Neural cell (in vitro differentiated cells): Measurements from ENCODE around the gene RGS19. TPM values are rescaled to one million over a fixed set of nuclear protein-coding genes. Genes with fewer than 3 reads are reported as not detected.

ENCODE experiments used
- H2AFZ ChIP-seq: fragments of 200-600, 300-800 bp; sonication (generic), shearing (Covaris generic); 2 replicates; pipeline ENCODE4 v1.6.0; 2014; ENCODE audit warnings: low read depth, mild to moderate bottlenecking, antibody characterized with exemption, low read length, moderate library complexity
- H3F3A ChIP-seq: fragments of 200-600 bp; shearing (Covaris generic); 2 replicates; pipeline ENCODE4 v1.6.1; 2016; ENCODE audit warnings: mild to moderate bottlenecking, moderate library complexity, mixed read lengths, antibody characterized with exemption, low read length; ENCODE audit not compliant: insufficient read depth, poor library complexity, severe bottlenecking
- H3K27ac ChIP-seq: fragments of 200-600, 300-800 bp; sonication (generic), shearing (Covaris generic); 2 replicates; pipeline ENCODE4 v1.5.1; 2014; ENCODE audit warnings: mild to moderate bottlenecking, low read length, moderate library complexity
- H3K27me3 ChIP-seq: fragments of 300-800, 200-600 bp; sonication (generic), shearing (Covaris generic); 2 replicates; pipeline ENCODE4 v1.6.0; 2014; ENCODE audit warnings: mild to moderate bottlenecking, low read depth, low read length, moderate library complexity; ENCODE audit not compliant: insufficient read depth
- H3K36me3 ChIP-seq: fragments of 300-800, 200-600 bp; sonication (generic), shearing (Covaris generic); 2 replicates; pipeline ENCODE4 v1.5.1; 2014; ENCODE audit warnings: mild to moderate bottlenecking, antibody characterized with exemption, low read length, moderate library complexity; ENCODE audit not compliant: insufficient read depth
- H3K4me2 ChIP-seq: fragments of 300-800, 200-600 bp; sonication (generic), shearing (Covaris generic); 2 replicates; pipeline ENCODE4 v1.6.0; 2014; ENCODE audit warnings: mild to moderate bottlenecking, low read length
- H3K4me3 ChIP-seq: fragments of 300-800, 200-600 bp; sonication (generic), shearing (Covaris generic); 2 replicates; pipeline ENCODE4 v1.5.1; 2014; ENCODE audit warnings: mild to moderate bottlenecking, low read length, moderate library complexity
- H3K79me2 ChIP-seq: fragments of 200-600 bp; shearing (Covaris generic); replicated peaks from 2 replicates; pipeline ENCODE4 v1.6.0; 2014; ENCODE audit warnings: mild to moderate bottlenecking, low read length, moderate library complexity; ENCODE audit not compliant: insufficient read depth
- H3K9ac ChIP-seq: fragments of 300-800, 200-600 bp; sonication (generic), shearing (Covaris generic); 2 replicates; pipeline ENCODE4 v1.6.1; 2016; ENCODE audit warnings: mild to moderate bottlenecking, low read length, mixed read lengths
- H3K9me2 ChIP-seq: fragments of 200-600 bp; shearing (Covaris generic); 2 replicates; pipeline ENCODE4 v1.6.1; 2016; ENCODE audit warnings: mild to moderate bottlenecking, low read length, mixed read lengths; ENCODE audit not compliant: insufficient read depth
- H3K9me3 ChIP-seq: fragments of 200-600, 300-800 bp; sonication (generic), shearing (Covaris generic); 2 replicates; pipeline ENCODE4 v1.6.1; 2016; ENCODE audit warnings: mild to moderate bottlenecking, mixed run types, low read length, moderate library complexity, mixed read lengths
- H4K20me1 ChIP-seq: fragments of 200-600 bp; shearing (Covaris generic); 2 replicates; pipeline ENCODE4 v1.6.1; 2016; ENCODE audit warnings: mild to moderate bottlenecking, mixed run types; ENCODE audit not compliant: insufficient read depth
- EP300 ChIP-seq: fragments of 450-650 bp; conservative IDR thresholded peaks from 2 replicates; pipeline ENCODE4 v1.6.1; 2014; ENCODE audit warnings: antibody characterized with exemption, mild to moderate bottlenecking, moderate library complexity; ENCODE audit not compliant: poor library complexity, severe bottlenecking
- EZH2 ChIP-seq: fragments of 200-600, 300-800 bp; shearing (Covaris generic), sonication (generic); IDR thresholded peaks from 2 replicates; pipeline ENCODE4 v1.6.1; 2014; ENCODE audit warnings: antibody characterized with exemption, low read length, borderline replicate concordance, mild to moderate bottlenecking; ENCODE audit not compliant: insufficient read depth, poor library complexity, severe bottlenecking
- POLR2AphosphoS5 ChIP-seq: IDR thresholded peaks from 2 replicates; pipeline ENCODE4 v1.6.1; 2012
- RAD21 ChIP-seq: fragments of 450-650 bp; conservative IDR thresholded peaks from 2 replicates; pipeline ENCODE4 v1.6.1; 2014; ENCODE audit warnings: antibody characterized with exemption, mild to moderate bottlenecking, moderate library complexity
- REST ChIP-seq: IDR thresholded peaks from 2 replicates; pipeline ENCODE4 v1.6.1; 2012; ENCODE audit warnings: borderline replicate concordance
- SMC3 ChIP-seq: fragments of 450-650 bp; conservative IDR thresholded peaks from 2 replicates; pipeline ENCODE4 v1.6.1; 2014; ENCODE audit warnings: antibody characterized with exemption, mild to moderate bottlenecking, moderate library complexity; ENCODE audit not compliant: poor library complexity
- TAF1 ChIP-seq: IDR thresholded peaks from 2 replicates; pipeline ENCODE4 v1.6.1; 2012; ENCODE audit warnings: low read depth
- polyA plus RNA-seq: library from polyadenylated mRNA; depleted of rRNA; stranded (reverse); fragments of >200 nt; gene quantifications from 2 replicates; pipeline ENCODE4 v1.2.3, GENCODE V29; 2014
- TF ChIP-seq, protein P1 (sequence below): fragments of 450-650 bp; IDR thresholded peaks from 2 replicates; pipeline ENCODE4 v1.5.1; 2014; ENCODE audit warnings: antibody characterized with exemption, mild to moderate bottlenecking, moderate library complexity; ENCODE audit not compliant: poor library complexity, severe bottlenecking

Gene RGS19
- polyA plus RNA-seq, 1 donor from 2014 or later = 3.4 TPM

- Histone ChIP-seq H3K27ac (no peak overlapping the region), H2AFZ (no peak overlapping the region), H3K9me2 (no peaks in the 10 kb centered on the region), H3K9ac (no peak overlapping the region), H3K4me2 (no peak overlapping the region), H4K20me1 (no peaks in the 10 kb centered on the region), H3F3A (no peaks in the 10 kb centered on the region), H3K79me2 (no peaks in the 10 kb centered on the region), H3K36me3 (no peaks in the 10 kb centered on the region), H3K27me3 (peaks cover 96% of the 10 kb centered on the region), H3K4me3 (peak overlapping the region; percentile 48), H3K9me3 (no peaks in the 10 kb centered on the region)
- no peak for TF ChIP-seq RAD21
- TF ChIP-seq EZH2 = peak; percentile 58
Observed at GRCh38 chr20:64042054-64042781, 37.1 kb downstream of the RGS19 start.

GRCh38 chr20:64041781-64042053 is 37.6 kb downstream of the RGS19 start:
- no peaks in the 10 kb centered on the region for H3K36me3 ChIP-seq
- H3K9ac ChIP-seq = no peak overlapping the region
- H3K9me3 ChIP-seq = no peaks in the 10 kb centered on the region
- no peaks in the 10 kb centered on the region for H4K20me1 ChIP-seq
- H3F3A ChIP-seq = no peaks in the 10 kb centered on the region
- H3K27ac ChIP-seq = no peak overlapping the region
- H3K4me2 ChIP-seq = no peak overlapping the region
- H3K79me2 ChIP-seq = no peaks in the 10 kb centered on the region
- peaks cover 96% of the 10 kb centered on the region for H3K27me3 ChIP-seq
- H3K4me3 ChIP-seq = no peak overlapping the region
- H3K9me2 ChIP-seq = no peaks in the 10 kb centered on the region
- peak; percentile 28 for TF ChIP-seq EZH2
- no peak for TF ChIP-seq EP300
- TF ChIP-seq TAF1 = no peak
- TF ChIP-seq REST = no peak
- TF ChIP-seq POLR2AphosphoS5 = no peak
- TF ChIP-seq, protein P1, sequence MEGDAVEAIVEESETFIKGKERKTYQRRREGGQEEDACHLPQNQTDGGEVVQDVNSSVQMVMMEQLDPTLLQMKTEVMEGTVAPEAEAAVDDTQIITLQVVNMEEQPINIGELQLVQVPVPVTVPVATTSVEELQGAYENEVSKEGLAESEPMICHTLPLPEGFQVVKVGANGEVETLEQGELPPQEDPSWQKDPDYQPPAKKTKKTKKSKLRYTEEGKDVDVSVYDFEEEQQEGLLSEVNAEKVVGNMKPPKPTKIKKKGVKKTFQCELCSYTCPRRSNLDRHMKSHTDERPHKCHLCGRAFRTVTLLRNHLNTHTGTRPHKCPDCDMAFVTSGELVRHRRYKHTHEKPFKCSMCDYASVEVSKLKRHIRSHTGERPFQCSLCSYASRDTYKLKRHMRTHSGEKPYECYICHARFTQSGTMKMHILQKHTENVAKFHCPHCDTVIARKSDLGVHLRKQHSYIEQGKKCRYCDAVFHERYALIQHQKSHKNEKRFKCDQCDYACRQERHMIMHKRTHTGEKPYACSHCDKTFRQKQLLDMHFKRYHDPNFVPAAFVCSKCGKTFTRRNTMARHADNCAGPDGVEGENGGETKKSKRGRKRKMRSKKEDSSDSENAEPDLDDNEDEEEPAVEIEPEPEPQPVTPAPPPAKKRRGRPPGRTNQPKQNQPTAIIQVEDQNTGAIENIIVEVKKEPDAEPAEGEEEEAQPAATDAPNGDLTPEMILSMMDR = no peak
- no peak for TF ChIP-seq RAD21
- no peak for TF ChIP-seq SMC3
- H2AFZ ChIP-seq = no peak overlapping the region
